Measurements from ENCODE around the gene PADI3.

GRCh38 chr1:17206196-17206595 lies 42.7 kb upstream of the PADI3 start:
- TF ChIP-seq, protein P1, sequence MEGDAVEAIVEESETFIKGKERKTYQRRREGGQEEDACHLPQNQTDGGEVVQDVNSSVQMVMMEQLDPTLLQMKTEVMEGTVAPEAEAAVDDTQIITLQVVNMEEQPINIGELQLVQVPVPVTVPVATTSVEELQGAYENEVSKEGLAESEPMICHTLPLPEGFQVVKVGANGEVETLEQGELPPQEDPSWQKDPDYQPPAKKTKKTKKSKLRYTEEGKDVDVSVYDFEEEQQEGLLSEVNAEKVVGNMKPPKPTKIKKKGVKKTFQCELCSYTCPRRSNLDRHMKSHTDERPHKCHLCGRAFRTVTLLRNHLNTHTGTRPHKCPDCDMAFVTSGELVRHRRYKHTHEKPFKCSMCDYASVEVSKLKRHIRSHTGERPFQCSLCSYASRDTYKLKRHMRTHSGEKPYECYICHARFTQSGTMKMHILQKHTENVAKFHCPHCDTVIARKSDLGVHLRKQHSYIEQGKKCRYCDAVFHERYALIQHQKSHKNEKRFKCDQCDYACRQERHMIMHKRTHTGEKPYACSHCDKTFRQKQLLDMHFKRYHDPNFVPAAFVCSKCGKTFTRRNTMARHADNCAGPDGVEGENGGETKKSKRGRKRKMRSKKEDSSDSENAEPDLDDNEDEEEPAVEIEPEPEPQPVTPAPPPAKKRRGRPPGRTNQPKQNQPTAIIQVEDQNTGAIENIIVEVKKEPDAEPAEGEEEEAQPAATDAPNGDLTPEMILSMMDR (IDR thresholded peaks at IDR 0.05): no peak
- TF ChIP-seq POLR2A (IDR thresholded peaks at IDR 0.05): no peak
